ENCODE results near the gene THBS3.
"Not testable (repeated sequence)": the region's sequence is repeated elsewhere in the genome, so short reads cannot be mapped to it uniquely, and the experiment has no call there.

The THBS3 gene

DNA sequence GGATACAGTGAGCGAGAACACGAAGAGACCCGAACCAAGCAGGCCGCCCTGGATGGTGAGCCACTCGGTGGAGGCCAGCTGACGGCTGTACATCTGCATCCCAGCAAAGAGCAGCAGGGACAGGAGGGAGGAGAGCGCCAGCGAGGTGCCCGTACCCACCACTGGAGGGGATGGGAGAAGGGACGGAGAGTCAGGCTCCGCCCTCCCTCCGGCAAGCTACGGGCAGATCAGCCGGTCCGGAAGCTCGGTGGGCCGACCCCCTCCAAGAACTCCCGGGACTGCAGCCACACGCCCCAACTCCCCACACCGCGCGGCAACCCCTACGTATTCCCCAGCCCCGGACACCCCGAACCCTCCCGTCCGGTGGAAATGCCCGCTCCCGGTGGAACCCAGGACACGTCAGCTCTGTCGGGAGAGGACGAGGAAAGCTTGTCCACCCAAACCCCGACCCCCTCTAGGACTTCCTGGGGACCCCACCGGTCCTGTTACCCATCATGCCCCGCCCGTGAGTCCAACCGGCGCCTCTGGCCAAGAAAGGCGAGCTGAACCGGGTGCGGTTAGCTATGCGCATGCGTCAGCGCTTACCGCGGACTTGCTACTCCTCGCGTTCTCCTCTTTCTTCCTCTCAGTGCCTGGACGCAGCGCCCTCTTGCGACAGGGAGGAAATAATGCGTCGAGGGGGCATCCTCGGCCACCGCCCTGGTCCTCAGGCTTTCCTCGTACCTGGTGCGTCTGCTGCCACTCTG lies 34.8 kb downstream of the THBS3 start, which contains the start of gene KRTCAP2:
TSS of gene KRTCAP2 (minus strand) at position 573 of the 746 bp plus-strand sequence. CDS start at position 493, 80 bp downstream.
- DNase-seq, result peak; percentile 95

DNA sequence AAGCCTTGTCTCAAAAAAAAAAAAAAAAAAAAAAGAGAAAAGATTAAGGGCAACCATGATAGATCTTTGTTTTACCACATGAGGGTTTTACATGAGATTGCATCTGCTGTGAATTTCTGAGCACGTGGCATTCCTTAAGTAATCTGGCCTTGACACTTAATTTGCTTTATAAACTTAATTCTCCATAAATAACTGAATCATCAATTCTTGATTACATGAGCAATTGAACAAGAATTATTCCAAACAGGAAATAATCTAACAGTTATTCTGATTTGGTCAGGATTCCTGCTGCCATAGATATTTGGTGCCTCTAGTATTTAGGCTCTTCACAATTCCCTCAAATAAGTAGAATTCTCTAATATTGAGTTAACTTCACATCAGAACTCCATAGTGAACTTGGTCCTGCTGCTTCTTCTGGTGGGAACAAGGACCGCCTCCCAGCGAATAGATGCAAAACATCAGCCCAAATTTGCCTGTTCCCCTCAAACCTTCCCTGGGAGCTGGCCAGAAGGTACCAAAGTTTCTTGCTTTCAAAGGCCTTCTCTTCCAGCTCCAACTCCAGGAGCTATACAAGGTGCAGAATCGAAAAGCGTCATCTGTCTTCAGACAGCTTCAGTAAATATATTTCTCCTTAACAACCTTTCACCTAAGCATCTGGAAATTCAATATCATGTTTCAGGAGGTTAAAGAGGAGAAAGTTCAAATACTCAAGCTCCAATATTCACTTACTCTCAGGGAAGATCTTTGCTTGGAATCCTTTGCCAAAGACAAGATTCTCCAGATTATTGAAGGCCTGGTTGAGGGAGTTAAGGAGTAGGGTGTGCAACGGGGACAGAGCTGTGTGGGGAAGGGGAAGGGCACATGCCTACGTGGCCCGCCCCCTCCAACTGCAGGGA lies 35.6 kb downstream of the THBS3 start:
- no peak for DNase-seq

DNA sequence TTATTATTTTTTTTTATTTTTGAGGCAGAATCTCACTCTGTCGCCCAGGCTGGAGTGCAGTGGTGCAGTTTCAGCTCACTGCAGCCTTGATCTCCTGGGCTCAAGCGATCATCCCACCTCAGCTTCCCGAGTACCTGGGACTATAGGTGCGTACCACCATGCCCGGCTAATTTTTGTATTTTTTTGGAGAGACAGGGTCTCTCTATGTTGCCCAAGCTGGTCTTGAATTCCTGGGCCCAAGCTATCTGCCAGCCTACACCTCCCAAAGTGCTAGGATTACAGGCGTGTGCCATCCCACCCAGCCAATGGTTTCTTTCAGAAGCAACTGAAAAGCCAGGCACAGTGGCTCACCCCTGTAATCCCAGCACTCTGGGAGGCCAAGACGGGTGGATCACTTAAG lies 36.9 kb downstream of the THBS3 start:
- DNase-seq, result no peak

DNA sequence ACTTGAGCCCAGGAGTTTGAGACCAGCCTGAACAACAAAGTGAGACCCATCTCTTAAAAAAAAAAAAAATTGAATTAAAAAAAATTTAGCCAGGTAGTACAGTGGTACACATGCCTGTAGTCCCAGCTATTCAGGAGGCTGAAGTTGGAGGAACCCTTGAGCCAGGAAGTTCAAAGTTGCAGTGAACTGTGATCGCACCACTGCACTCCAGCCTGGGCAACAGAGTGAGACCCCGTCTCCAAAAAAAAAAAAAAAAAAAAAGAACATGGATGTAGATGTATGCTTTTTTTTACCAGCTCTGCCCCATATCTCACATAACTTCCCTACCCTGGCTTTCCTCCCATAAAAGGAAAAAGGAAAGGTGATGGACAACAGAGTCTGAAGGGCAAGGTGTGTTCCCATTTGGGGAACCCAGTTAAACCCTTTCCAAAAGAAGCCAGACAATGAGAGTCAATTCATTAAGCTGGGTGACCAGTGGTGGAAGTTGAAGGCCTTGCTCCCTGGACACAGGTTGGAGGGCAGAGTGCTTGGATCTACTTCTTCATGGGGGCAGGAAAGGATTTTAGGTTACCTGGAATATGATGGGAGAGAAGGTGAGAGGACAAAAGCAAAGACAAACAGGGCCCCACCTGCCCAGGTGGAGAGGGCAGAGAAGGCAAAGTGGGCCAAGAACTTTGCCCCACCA lies 37.5 kb downstream of the THBS3 start:
- no peak for DNase-seq

- no peak for DNase-seq
Observed at GRCh38 chr1:155169541-155169940, 38.2 kb downstream of the THBS3 start.

DNA sequence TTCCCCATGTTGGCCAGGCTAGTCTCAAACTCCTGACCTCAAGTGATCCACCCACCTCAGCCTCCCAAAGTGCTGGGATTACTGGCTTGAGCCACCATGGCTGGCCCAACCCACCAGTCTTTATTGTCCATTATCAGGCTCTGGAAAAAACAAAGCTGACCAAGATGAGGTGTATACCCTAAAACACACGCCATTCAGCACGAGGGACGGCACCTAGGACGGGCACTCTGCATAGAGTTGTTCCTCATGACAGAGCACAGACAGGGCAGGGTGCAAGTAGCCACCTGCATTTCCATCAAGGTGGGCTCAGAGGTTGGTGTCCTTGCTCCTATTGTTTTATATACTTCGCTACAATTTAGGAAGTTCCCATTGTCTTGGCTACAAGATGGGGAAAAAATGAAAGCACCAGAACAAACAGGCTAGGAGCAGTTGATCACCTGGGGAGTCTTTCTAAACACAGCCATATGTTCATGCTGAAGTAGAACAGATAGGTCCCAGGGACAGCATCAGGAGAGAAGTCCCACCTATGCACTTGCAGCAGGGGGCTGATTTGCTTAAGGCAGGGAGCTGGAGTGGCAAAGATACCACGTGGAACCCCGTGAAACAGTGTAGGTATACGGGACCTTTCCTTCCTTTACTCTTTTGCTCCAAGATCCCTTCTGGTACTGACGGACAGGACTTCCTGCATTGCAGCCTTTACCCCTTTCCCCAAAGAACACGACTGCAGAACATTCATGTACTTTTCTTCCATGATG lies 39.1 kb downstream of the THBS3 start:
- no peak for DNase-seq

DNA sequence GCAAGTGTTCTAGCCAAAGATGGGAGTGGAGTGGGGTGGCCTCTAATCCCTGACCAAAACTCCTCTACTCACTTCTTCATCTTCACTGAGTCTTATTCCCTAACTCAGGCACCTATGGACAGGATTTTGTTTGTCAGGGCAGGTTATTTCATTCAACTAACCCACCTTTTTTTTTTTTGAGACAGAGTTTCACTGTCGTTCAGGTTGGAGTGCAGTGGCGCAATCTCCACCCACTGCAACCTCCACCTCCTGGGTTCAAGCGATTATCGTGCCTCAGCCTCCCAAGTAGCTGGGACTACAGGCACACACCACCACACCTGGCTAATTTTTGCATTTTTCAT lies 39.6 kb downstream of the THBS3 start:
- DNase-seq, result not testable (repeated sequence)

DNA sequence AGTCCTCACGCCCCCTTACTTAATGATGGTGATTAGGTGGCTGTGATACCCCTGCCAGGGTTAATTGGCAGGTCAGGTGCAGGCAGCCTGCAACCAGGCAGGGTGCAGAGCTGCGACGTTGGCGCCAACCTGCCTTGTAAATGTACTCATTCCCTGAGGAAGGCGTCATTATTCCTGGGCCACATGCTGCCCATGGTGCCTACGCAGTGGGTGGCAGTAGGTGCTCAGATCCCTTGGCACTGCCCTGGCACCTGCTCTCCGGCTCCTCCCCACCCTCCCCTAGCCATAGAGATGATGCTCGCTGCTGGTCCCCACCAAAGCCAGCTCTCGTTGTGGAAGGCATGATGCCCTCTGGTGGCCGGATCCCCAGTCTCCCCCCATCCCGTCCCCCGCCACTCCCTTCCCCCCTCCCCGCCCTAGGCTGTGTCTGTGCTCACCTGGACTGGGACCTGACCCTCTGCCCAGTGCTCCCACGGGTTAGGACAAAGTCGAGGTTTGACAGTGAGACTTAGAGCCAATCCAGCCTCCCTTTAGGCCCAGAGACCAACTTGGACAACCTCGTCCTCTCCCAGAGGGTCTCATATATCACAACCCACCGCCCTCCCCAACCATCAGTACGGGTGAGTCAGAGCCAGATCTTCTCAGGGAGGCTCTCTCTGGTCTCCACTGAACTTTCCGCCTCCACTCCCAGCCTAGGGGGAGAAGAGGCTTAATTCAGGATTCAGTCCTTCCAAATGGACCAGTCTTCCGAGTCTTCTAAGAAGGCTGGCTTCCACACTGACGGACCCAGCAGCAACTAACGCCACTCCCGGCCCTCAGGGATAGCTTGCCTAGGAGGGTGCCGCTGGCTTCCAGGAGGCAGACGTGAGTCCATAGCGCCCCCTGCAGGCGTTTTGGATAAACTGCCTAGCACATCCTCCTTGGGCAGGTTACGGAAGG lies 40.3 kb downstream of the THBS3 start:
- peak; percentile 76 for DNase-seq

DNA sequence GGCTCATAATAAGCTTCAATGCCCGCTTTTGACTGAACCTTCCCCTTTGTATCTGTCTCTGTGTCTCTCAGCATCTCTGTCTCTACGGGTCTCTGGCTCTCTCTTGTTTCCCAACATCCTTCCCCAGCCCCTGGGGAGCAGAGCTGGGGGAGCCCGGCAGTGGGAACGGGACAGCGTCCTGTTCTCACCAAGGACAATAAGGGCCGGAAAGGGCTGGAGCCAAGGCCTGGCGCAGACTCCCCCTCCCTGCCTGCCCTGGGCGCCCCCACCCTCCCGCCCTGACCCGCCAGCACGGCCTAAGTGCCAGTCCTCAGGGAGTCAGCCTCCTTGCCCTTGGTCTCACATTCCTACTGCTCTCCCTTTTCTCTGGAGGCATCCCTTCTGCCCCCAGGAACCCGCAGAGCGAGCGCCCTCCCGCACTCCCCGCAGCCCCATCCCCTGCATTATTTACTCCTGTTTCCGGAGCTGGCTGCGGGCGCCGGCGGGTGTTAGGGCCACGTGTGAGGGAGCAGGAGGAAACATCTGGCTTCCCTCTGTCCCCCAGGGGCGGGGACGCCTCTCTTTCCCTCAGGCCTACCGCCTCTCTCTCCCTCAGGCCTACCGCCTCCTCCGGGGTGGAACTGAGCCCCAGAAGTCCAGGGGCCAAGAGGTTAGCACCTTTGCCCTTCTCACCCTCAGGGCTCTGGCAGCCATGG lies 41.1 kb downstream of the THBS3 start:
- peak; percentile 61 for DNase-seq

- DNase-seq, result no peak
Observed at GRCh38 chr1:155166051-155166470, 41.6 kb downstream of the THBS3 start.

DNA sequence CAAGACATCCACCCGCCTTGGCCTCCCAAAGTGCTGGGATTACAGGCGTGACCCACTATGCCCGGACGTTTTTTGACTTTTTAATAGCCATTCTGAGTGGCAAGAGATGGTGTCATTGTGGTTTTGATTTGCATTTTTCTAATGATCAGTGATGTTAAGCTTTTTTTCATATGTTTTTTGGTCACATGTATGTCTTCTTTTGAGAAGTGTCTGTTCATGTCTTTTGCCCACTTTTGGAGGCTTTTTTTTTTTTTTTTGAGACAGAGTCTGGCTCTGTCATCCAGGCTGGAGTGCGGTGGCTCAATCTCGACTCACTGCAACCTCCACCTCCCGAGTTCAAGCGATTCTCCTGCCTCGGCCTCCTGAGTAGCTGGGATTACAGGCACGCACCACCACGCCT lies 43.1 kb downstream of the THBS3 start:
- DNase-seq, result not testable (repeated sequence)

DNA sequence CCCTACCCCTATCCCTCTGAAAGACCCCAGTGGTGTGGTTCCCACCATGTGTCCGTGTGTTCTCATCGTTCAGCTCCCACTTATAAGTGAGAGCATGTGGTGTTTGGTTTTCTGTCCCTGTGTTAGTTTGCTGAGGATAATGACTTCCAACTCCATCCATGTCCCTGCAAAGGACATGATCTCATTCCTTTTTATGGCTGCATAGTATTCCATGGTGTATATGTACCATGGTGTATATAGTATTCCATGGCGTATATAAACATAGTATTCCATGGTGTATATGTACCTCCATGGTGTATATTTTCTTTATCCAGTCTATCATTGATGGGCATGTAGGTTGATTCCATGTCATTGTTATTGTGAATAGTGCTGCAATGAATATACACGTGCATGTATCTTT lies 43.9 kb downstream of the THBS3 start:
- DNase-seq, result not testable (repeated sequence)

- DNase-seq, result not testable (repeated sequence)
Observed at GRCh38 chr1:155162631-155163030, 45.1 kb downstream of the THBS3 start.

GRCh38 chr1:155160128-155160527 lies 47.6 kb downstream of the THBS3 start:
- DNase-seq, result peak; percentile 18

DNA sequence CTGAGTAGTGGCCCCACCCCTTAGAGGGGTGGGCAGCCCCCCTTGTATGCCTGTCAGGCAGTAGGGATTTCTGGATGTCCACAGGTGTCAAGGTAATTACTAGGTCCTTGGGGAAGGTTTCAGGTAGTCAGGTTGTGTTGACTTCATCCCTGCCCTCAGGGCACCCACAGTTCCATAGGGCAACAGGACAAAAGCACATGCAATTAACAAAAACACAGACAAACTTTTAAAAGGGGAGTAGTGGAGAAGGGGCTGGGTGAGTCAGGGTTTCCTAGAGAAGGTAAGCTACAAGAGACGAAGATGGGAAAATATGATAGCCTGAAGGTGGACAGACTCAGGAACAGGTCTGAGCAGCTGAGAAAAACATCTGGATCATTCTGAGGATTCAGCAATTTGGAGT lies 48.7 kb downstream of the THBS3 start:
- no peak for DNase-seq

GRCh38 chr1:155155996-155156643 lies 51.6 kb downstream of the THBS3 start:
- DNase-seq, result not testable (repeated sequence)

Data from MV-4-11 (cell line).